ENCODE results near the gene COLEC11.

Gene COLEC11

DNA sequence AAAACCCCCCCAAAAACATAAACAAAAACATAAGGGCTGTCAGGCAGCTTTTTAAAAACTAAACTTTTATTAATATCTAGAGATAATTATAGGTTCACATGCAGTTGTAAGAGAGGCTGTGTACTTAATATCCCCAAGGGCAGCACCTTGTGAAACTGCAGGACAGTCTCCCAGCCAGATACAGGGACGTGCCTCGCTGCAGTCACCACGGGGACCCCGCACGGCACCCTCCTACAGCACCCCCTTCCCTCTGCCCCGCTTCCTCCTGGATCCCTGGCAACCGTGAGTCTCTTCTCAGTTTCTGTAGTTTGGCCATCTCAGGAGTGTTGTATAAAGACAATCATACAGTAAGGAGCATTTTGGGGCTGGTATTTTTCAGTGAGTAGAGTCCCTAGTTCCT, 6.8 kb upstream of the COLEC11 start:
- TF ChIP-seq, protein P1, sequence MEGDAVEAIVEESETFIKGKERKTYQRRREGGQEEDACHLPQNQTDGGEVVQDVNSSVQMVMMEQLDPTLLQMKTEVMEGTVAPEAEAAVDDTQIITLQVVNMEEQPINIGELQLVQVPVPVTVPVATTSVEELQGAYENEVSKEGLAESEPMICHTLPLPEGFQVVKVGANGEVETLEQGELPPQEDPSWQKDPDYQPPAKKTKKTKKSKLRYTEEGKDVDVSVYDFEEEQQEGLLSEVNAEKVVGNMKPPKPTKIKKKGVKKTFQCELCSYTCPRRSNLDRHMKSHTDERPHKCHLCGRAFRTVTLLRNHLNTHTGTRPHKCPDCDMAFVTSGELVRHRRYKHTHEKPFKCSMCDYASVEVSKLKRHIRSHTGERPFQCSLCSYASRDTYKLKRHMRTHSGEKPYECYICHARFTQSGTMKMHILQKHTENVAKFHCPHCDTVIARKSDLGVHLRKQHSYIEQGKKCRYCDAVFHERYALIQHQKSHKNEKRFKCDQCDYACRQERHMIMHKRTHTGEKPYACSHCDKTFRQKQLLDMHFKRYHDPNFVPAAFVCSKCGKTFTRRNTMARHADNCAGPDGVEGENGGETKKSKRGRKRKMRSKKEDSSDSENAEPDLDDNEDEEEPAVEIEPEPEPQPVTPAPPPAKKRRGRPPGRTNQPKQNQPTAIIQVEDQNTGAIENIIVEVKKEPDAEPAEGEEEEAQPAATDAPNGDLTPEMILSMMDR (IDR thresholded peaks at IDR 0.05): no peak

DNA sequence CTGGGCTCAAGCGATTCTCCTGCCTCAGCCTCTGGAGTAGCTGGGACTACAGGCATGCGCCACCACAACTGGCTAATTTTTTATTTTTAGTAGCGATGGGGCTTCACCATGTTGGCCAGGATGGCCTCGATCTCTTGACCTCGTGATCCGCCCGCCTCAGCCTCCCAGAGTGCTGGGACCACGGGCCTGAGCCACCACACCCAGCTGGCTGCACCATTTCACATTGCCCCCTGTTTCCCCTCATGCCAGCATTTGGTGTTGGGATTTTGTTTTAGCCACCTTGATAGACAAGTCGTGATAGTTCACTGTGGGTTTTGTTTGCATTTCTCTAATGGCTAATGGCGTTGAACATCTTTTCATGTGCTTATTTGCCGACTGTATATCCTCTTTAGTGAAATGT, 5.8 kb upstream of the COLEC11 start:
- TF ChIP-seq, protein P1 (IDR thresholded peaks at IDR 0.05): no peak

DNA sequence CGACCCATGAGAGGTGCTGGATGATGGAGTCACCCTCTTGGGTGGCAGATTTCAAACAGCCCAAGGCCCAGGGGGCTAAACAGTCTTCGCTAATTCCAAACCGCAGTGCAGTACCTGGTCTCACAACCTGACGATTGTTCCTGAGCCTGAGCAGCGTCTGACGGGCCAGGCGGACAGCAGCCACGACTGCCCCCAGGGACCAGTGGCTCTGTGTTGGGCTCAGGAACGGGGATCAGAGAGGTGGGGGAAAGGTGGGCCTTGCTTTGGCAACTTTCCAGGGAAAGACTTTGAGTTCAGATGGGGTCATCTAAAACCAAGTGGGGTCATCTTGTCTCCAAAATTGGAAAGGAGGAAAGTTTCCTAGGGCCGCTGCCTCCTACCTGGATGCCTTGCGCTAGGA, 492 bp downstream of the COLEC11 start:
- TF ChIP-seq, protein P1 (IDR thresholded peaks at IDR 0.05): no peak

DNA sequence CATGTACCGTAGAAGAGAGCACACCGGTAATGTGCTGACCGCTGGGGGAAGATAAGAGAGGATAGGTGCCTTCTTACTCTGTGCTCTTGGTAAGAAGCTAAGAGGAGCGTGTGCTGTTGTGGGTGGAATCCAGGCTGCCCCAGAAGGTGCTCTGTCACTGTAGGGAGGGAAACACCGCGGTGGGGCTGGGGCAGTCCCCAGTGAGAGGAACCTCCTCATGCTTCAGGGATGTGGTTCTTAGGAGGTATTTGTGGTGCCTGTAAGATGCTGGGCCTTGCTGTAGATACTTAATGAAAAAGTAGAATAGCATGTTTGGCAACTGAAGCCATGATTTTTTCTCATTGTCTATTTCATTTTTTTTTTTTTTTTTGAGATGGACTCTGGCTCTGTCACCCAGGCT, 1.1 kb downstream of the COLEC11 start:
- TF ChIP-seq, protein P1 (IDR thresholded peaks at IDR 0.05): no peak

DNA sequence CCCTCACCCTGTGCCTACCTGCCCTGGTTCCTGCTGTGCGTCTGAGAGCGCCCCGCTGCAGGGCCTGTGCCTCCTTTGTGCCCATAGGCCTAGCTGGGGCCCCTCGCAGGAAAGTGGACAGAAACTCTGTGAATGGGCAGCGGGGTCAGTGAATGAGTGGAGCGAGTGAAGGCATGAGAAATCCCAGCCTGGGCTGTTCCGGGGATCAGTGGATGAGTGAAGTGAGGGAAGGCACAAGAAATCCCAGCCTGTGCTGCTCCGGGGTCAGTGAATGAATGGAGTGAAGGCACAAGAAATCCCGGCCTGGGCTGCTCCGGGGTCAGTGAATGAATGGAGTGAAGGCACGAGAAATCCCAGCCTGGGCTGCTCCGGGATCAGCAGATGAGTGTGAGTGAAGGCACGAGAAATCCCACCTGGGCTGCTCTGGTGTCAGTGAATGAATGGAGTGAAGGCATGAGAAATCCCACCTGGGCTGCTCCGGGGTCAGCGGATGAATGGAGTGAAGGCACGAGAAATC, 2.0 kb downstream of the COLEC11 start:
- TF ChIP-seq, protein P1 (IDR thresholded peaks at IDR 0.05): no peak

DNA sequence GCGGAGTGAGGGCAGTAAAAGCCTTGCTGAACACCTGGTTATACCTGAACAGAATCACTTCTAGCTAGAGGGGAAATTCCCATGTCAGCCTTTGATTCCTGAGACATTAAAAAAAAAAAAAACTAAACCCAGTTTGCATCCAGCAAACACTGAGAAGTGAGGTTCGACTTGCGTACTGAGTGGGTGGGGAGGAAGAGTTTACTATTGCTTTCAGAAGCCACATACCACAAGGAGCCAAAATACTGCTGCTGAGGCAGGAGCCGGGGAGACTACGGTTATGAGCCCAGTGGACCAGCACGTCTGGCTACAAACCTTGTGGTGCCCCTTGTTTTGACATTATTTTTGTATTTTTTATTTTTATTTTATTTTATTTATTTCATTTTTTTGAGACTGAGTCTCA, 2.7 kb downstream of the COLEC11 start:
- TF ChIP-seq, protein P1 (IDR thresholded peaks at IDR 0.05): no peak

DNA sequence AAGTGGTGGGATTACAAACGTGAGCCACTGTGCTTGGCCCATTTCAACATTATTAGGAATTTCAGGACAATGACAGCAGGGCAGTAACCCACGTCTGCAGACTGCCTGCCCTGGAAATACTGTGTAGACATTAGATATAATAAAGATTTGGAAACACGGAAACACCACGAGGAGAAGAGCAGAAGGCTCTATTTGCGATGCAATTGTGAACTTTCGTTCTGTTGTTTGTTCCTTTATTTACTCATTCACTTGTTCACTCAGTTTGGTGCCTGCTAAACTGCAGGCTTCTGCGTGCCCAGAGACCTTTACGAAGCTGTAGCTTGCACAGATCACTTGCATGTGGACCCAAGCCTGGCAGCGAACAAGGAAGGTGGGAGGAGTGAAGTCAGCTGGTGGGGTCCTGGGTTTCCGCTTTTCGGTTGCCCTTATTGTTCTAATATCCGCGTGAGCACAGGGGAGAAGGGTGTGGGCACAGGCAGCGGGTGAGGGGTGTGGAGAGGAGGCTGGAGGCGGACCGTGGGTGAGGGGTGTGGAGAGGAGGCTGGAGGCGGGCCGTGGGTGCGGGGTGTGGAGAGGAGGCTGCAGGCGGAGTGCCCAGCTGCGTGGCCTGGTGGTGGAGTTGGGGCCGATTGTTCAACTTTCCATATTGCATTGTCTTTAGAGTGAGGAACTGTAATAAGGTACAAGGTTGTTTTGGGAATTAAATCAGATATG, 3.4 kb downstream of the COLEC11 start:
- TF ChIP-seq, protein P1 (IDR thresholded peaks at IDR 0.05): no peak

All from LNCAP (cell line).